NCI-H510A treated with DMSO at 0.1 percent for 48 hours (cell line): ENCODE results near the gene ITGB3.
A peak's percentile ranks its signal among the peaks of the same experiment; 100 is the strongest.
"Not testable (repeated sequence)": the region's sequence is repeated elsewhere in the genome, so short reads cannot be mapped to it uniquely, and the experiment has no call there.

Source experiments
- DNase-seq: peaks from one replicate; lab custom pipeline; 2025; lab: John Stamatoyannopoulos, UW

ITGB3 gene

GRCh38 chr17:47223007-47223406, 30.6 kb upstream of the ITGB3 start:
- no peak for DNase-seq

DNA sequence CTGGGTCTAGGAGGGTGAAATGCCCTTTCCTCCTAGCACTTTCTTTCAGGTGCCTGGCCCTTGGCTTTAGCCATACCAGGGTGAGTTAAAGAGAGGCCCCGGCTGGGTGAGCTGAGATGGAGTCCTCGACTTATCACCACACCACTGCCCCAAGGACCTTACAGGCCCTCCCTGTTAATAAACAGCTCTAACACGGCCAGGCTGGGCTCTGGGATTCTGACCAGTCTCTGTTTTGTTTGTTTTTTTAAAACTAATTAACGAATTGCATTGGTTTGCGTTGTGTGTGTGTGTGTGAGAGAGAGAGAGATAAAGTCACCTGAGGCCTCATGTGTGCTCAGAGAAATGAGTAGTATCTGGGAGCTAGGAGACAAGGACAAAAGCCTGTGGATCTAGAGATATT, 30.2 kb upstream of the ITGB3 start:
- no peak for DNase-seq

DNA sequence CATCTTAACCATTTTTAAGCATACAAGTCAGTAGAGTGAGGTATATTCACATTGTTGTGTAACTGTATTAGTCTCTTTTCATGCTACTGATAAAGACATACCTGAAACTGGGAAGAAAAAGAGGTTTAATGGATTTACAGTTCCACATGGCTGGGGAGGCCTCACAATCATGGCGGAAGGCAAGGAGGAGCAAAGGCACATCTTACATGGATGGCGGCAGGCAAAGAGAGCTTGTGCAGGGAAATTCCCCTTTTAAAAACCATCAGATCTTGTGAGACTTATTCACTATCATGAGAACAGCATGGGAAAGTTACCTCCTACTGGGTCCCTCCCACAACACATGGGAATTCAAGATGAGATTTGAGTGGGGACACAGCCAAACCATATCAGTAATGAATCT, 29.6 kb upstream of the ITGB3 start:
- not testable (repeated sequence) for DNase-seq

DNA sequence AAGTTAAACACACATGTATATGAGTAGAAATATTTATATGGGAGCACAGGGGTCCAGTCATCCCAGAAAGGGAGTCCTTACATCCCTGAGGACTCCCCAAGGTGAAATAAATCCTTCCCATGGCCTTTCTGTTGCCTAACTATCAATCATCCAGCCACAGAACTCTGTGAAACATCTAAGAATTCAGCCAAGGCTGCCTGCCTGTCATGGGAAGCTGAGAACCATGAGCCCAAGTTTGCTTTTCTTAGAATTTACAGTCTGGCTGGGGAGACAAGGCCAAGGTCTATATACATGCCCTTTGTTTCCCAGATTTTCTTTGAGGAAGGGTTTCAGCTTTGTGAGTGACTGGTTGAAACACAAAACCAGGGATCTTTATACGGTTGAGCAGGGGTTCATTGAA, 28.7 kb upstream of the ITGB3 start:
- no peak for DNase-seq

DNA sequence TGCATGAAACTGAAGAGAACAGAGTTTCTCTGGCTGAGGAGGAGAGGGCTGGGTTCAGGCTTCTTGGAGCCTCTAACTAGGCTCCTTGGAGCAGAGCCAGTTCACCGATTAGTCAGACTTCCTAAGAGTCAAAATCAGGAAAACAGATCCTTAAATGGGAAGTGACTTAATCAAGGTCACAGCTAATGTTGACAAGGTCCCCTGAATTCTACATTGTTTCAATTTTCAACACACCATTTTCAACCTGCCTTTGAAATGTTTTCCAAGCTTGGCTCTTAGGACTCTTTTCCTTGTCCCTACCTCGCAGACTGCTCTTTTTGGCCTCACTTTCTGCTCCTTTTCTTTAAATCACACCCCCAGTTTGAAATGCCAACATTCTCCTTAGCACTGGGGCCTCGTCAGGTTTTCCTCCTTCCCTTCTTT, 28.2 kb upstream of the ITGB3 start:
- no peak for DNase-seq

DNA sequence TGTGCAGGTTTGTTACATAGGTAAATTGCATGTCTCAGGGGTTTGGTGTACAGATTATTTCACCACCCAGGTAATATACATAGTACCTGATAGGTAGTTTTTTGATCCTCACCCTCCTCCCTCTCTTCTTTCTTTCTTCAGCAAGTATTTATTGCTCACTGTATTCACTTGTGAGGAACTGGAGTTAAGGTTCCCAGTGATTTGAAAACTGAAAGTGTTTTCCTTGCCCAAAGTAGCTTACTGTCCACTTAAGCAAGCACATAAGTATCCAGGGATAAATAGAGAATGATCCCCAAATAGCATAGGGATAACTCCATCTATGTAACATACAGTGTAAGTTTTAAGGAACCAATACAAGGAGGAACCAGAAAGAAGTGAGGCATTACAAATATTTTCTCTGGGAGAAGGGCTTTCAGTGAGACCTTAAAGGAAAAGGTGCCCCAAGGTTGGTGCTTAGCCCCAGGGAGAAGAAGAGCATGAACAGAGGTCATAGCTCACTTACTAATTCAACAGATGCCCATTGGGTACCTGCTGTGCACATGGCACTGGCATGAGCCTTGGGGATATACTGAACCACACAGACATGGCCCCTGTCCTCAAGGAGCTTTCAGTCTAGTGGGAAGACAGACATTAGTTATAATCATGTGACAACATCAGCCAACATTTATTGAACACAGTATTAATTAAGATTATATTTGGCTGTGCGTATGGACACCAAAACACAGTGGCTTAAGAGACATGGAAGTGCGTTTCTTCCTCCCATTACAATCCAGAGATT, 27.5 kb upstream of the ITGB3 start:
- DNase-seq = no peak

DNA sequence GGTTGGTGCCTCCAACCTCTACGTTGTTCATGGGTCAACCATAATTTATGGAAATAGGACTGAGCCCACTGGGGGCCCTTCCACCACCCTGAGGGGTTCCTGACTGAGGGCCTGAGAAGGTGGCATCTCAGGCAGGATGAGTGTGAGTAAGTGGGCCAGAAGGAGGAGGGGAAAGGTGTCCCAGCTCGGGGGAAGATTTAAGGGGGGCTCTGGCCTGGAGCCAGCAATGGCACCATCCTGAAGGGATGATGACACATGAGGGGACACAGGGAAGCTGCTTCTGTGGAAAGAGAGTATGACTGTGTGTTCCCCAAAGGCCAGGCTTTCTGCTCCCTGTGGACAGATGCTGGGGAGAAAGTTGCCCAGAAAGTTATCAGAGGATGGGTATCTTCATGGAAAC, 25.8 kb upstream of the ITGB3 start:
- no peak for DNase-seq

DNA sequence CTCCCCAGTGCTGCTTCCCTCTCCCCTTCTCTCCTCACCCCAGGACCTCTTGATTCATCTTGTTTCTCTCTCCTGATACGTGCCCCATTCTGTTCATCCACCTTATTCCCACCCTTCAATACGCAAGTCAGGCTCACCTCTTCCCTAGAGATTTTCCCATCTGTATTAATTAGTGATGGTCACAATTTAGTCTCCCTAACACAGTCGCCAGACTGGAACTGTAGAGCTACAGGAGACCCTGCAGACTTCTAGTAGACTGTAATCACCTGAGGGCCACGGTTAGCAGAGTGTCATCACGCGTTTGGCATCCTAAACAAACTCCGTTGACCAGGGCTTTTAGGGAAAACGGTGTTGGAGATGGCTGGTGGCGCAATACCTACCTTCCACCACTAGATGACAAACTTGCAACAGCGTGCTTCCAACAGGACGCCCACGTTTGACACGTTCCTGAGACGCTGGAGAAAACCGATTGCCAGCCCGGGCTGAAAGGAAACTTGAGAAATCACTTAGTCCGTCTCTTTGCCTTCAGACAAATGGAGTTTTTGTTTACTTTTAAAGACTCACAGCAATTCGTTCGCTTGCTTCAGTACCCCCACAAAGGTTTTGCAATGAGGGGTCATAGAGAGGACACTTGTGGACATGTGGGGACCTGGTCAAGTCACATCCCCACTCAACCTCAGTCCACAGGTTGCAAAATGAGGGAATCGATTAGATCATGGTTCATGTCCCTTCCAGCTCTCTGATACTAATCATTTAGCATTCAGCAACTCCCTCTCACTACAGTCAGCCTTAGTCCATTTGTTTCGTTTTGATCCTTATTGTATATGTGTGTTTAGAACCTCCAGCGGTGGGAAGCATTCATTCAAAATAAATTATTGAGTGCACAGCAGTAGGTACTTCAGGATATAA, 23.8 kb upstream of the ITGB3 start:
- peak; percentile 68 for DNase-seq

- no peak for DNase-seq
Measured at GRCh38 chr17:47230864-47231263, 22.8 kb upstream of the ITGB3 start.

- no peak for DNase-seq
Measured at GRCh38 chr17:47231334-47231733, 22.3 kb upstream of the ITGB3 start.

DNA sequence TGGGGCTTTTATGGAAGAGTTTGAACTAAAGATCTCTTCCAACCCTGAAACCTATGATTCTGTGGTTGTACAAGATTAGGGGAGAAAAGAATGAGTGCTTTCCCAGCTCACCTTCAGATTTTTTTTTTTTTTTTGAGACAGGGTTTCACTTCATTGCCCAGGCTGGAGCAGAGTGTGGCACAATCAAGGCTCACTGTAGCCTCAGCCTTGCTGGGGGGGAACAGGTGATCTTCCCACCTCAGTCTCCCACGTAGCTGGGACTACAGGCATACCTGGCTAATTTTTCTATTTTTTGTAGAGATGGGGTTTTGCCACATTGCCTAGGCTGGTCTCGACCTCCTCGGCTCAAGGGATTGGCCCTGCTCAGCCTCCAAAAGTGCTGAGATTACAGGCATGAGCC, 21.8 kb upstream of the ITGB3 start:
- no peak for DNase-seq

GRCh38 chr17:47232465-47232864, 21.2 kb upstream of the ITGB3 start:
- no peak for DNase-seq

DNA sequence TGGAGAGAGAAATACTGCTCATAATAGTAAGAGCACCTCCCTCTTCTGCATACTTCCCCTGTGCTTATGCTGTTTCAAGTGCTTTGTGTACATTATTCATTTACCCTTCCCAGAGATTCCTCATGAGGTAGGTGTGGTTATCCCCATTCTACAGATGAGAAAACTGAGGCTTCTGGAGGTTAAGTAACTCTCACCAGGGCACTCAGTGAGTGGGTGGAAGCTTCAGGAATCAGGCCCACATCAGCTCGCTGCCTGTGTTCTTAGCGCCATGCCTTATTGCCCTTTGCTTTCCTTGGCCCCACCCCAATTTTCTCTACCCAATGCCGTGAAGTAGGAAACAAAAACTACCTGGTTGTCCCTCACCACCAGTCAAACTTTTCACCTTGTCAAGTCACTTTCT, 18.1 kb upstream of the ITGB3 start:
- DNase-seq = no peak

DNA sequence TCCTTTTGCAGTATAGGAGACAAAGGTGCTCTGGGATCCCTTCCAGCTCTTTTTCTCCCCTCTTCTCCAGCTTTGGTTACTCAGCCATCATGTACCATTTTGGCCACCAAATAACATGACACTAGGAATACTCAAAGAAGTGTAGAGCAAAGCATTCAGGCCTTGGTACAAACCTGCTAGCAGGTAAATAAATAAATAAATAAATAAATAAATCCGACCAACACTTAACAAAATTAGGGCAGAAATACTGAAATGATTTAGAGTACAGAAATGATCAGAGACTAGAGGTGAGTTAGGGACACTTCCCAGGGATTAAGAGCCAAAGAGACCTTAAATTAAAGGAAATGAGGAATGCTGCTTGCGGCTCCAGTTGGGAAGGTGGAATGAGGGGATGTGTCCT, 17.7 kb upstream of the ITGB3 start:
- no peak for DNase-seq

GRCh38 chr17:47237841-47238240, 15.8 kb upstream of the ITGB3 start:
- DNase-seq = no peak

GRCh38 chr17:47238321-47239010, 15.2 kb upstream of the ITGB3 start:
- no peak for DNase-seq

DNA sequence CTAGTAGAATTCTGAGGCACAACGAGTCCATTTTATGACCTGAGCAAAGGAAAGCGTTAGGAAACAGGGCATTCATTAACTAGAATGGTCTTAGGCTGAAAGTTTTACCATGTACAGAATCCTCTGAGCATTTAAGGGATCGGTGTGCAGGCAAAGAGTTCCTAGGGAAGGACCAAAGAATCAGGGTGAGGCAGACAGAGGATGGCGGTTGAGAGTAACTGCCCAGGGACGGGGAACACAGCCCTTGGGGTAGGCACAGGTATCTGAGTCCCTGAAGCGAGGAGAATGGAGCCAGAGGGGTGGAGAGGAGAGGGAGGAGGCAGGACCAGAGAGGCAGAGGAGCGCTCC, 14.0 kb upstream of the ITGB3 start:
- DNase-seq = no peak

DNA sequence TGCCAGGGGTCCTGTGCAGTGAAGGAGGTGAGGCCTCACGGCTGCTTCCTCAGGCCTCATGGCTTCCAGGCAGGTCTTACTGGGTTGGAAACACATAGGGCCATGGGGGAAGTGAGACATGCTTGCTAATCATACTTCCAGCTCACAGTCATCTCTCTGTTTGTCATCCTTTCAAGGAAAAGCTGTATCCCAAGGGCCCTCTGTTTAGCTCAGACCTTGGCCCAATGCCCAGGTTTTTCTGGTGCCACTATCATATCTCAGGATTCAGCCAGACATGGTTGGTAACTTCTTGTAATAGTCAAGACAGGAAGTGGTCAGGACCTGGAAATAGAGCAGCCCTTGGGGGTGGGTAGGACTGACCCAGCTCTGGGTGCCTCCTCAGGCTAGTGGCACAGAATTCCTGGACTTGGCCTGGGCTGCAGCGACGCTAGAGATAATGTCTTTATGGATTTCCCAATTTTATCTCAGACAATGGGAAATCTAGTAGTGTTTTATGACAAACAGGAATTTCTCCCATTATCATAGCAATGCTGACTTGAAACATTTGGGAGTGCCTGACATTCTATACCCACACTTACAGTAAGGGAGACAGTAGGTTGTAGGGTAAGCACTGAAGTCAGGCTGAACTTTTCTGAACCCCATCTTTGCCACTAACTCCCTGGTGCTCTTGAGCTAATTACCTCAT, 13.5 kb upstream of the ITGB3 start:
- DNase-seq = peak; percentile 30

DNA sequence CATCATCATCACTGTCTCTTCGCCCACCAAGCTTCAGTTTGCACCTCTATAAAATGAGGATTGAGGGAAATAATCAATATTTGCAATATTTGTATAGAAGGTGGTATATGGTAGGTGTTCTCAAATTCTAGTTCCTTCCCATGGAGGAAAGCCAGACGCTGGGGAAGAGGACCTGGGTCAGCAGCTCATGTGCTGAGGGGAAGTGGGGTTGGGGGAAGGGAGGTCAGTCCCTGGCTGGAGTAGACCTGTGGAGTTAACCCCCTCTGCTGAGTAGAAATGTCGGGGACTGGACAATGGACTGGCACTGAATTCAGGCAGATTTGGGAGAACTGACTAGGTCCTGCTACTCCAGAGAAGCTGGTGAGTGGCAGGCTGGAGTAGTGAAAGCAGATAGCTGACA, 12.8 kb upstream of the ITGB3 start:
- no peak for DNase-seq

DNA sequence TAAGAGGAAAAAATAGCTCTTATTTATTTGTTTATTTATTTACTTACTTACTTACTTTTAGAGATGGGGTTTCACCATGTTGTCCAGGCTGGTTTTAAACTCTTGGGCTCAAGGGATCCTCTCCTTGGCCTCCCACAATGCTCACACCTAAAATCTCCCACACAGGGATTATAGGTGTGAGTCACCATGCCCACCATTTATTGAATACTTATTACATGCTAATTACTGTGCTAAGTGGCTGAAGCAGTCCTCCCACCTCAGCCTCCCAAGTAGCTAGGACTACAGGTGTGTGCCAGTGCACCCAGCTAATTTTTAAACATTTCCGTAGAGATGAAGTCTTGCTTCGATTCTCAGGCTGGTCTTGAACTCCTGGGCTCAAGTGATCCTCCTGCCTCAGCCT, 11.0 kb upstream of the ITGB3 start:
- no peak for DNase-seq

- DNase-seq = no peak
Measured at GRCh38 chr17:47243737-47244598, 9.7 kb upstream of the ITGB3 start.
